ENCODE data around the gene AURKAIP1. TPM values are rescaled to one million over a fixed set of nuclear protein-coding genes. Genes with fewer than 3 reads are reported as not detected.

Gene AURKAIP1
- total RNA-seq (111 TPM), polyA plus RNA-seq (ENCODE audit: insufficient read depth, low read depth, low replicate concordance) (359 TPM)
- long read RNA-seq, donor 1, transcript AURKAIP1-203 (3 exons, 1,072 nt): minor isoform, 9 of 88 reads
- long read RNA-seq, donor 1, transcript AURKAIP1-204 (4 exons, 875 nt): minor isoform, 10 of 88 reads
- long read RNA-seq, donor 1, transcript AURKAIP1-202 (4 exons, 1,047 nt): major isoform, 48 of 88 reads
- long read RNA-seq, donor 1, partial matches to known transcripts: 17 of 88 reads
- long read RNA-seq, donor 1, other reads (novel, unspliced or antisense): 0 of 88 reads
- long read RNA-seq, donor 2, transcript AURKAIP1-204 (4 exons, 875 nt): minor isoform, 15 of 87 reads
- long read RNA-seq, donor 2, transcript AURKAIP1-202 (4 exons, 1,047 nt): major isoform, 48 of 87 reads
- long read RNA-seq, donor 2, transcript AURKAIP1-203 (3 exons, 1,072 nt): minor isoform, 6 of 87 reads
- long read RNA-seq, donor 2, partial matches to known transcripts: 15 of 87 reads
- long read RNA-seq, donor 2, other reads (novel, unspliced or antisense): 0 of 87 reads
- long read RNA-seq, donor 3, transcript AURKAIP1-202 (4 exons, 1,047 nt): major isoform, 59 of 111 reads
- long read RNA-seq, donor 3, transcript AURKAIP1-204 (4 exons, 875 nt): minor isoform, 22 of 111 reads
- long read RNA-seq, donor 3, transcript AURKAIP1-203 (3 exons, 1,072 nt): minor isoform, 6 of 111 reads
- long read RNA-seq, donor 3, transcript AURKAIP1-201 (4 exons, 798 nt): minor isoform, 5 of 111 reads
- long read RNA-seq, donor 3, partial matches to known transcripts: 19 of 111 reads
- long read RNA-seq, donor 3, other reads (novel, unspliced or antisense): 0 of 111 reads
- long read RNA-seq, donor 4, transcript AURKAIP1-203 (3 exons, 1,072 nt): minor isoform, 8 of 58 reads
- long read RNA-seq, donor 4, transcript AURKAIP1-202 (4 exons, 1,047 nt): major isoform, 37 of 58 reads
- long read RNA-seq, donor 4, transcript AURKAIP1-204 (4 exons, 875 nt): minor isoform, 8 of 58 reads
- long read RNA-seq, donor 4, partial matches to known transcripts: 0 of 58 reads
- long read RNA-seq, donor 4, other reads (novel, unspliced or antisense): 0 of 58 reads
- long read RNA-seq, donor 5, transcript AURKAIP1-202 (4 exons, 1,047 nt): major isoform, 6 of 6 reads
- long read RNA-seq, donor 5, partial matches to known transcripts: 0 of 6 reads
- long read RNA-seq, donor 5, other reads (novel, unspliced or antisense): 0 of 6 reads
- long read RNA-seq, donor 6, transcript AURKAIP1-202 (4 exons, 1,047 nt): major isoform, 74 of 147 reads
- long read RNA-seq, donor 6, transcript AURKAIP1-203 (3 exons, 1,072 nt): minor isoform, 10 of 147 reads
- long read RNA-seq, donor 6, transcript AURKAIP1-201 (4 exons, 798 nt): minor isoform, 5 of 147 reads
- long read RNA-seq, donor 6, transcript AURKAIP1-204 (4 exons, 875 nt): minor isoform, 18 of 147 reads
- long read RNA-seq, donor 6, partial matches to known transcripts: 39 of 147 reads
- long read RNA-seq, donor 6, other reads (novel, unspliced or antisense): 0 of 147 reads
- long read RNA-seq, donor 7, transcript AURKAIP1-203 (3 exons, 1,072 nt): minor isoform, 9 of 116 reads
- long read RNA-seq, donor 7, transcript AURKAIP1-201 (4 exons, 798 nt): minor isoform, 5 of 116 reads
- long read RNA-seq, donor 7, transcript AURKAIP1-204 (4 exons, 875 nt): minor isoform, 18 of 116 reads
- long read RNA-seq, donor 7, transcript AURKAIP1-202 (4 exons, 1,047 nt): major isoform, 48 of 116 reads
- long read RNA-seq, donor 7, partial matches to known transcripts: 33 of 116 reads
- long read RNA-seq, donor 7, other reads (novel, unspliced or antisense): 3 of 116 reads
- long read RNA-seq, donor 8, transcript AURKAIP1-204 (4 exons, 875 nt): minor isoform, 17 of 124 reads
- long read RNA-seq, donor 8, transcript AURKAIP1-201 (4 exons, 798 nt): minor isoform, 6 of 124 reads
- long read RNA-seq, donor 8, transcript AURKAIP1-202 (4 exons, 1,047 nt): major isoform, 63 of 124 reads
- long read RNA-seq, donor 8, transcript AURKAIP1-203 (3 exons, 1,072 nt): minor isoform, 11 of 124 reads
- long read RNA-seq, donor 8, partial matches to known transcripts: 25 of 124 reads
- long read RNA-seq, donor 8, other reads (novel, unspliced or antisense): 0 of 124 reads
- long read RNA-seq, donor 9, transcript AURKAIP1-202 (4 exons, 1,047 nt): major isoform, 35 of 80 reads
- long read RNA-seq, donor 9, transcript AURKAIP1-203 (3 exons, 1,072 nt): minor isoform, 10 of 80 reads
- long read RNA-seq, donor 9, transcript AURKAIP1-204 (4 exons, 875 nt): minor isoform, 16 of 80 reads
- long read RNA-seq, donor 9, partial matches to known transcripts: 16 of 80 reads
- long read RNA-seq, donor 9, other reads (novel, unspliced or antisense): 0 of 80 reads
- long read RNA-seq, donor 10, transcript AURKAIP1-204 (4 exons, 875 nt): minor isoform, 15 of 89 reads
- long read RNA-seq, donor 10, transcript AURKAIP1-203 (3 exons, 1,072 nt): minor isoform, 7 of 89 reads
- long read RNA-seq, donor 10, transcript AURKAIP1-202 (4 exons, 1,047 nt): major isoform, 42 of 89 reads
- long read RNA-seq, donor 10, partial matches to known transcripts: 21 of 89 reads
- long read RNA-seq, donor 10, other reads (novel, unspliced or antisense): 0 of 89 reads

DNA sequence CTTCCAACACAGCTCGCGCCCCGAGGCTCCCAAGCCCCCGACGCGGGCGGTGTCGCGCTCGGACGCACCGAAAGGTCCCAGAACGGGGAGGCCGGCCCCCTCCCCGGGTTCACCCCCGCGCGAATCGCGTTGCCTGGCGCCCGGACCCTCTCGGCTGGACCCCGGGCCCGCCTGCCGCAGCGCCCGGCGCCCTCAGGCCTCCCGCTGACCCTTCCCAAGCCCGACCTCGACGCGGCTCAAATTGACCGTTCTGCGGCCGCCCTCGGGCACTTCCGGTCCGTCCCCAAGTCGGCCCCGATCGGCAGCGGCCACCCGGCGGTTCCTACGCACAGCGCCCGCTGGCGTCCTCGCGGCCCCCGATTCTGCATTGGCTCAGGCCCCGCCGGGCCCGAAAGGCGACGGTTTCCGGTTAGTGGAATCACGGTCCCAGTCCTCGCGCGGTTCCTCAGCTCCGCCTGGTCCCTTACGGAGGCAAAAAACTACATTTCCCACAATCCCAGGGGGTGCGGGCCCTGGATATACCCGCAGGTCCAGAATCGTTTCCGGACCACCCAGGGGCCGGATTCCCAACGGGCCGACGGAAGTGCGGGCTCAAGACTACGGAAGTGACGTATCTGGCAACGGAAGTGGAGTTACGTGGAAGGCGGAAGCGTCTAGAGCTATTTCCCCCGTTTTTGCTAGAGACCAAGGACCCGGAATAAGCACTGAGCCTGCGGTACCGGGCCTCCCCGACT, at the start of gene AURKAIP1:
AURKAIP1 (minus strand) TSS at position 279 of the 734 bp plus-strand sequence. CDS start 451 bp downstream, outside the sequence.
- Histone ChIP-seq H3K9ac (ENCODE audit: low read length in 3 of 3) (peak within 1 kb of the TSS; percentile 57 to 84 (median 71)), H3K4me3 (ENCODE audit: low read length in 3 of 3) (peak within 1 kb of the TSS; percentile 71 to 80 (median 77)), H3K4me1 (ENCODE audit: control insufficient read depth in 2 of 3, insufficient read depth in 2 of 3, low read depth in 1 of 3, low read length in 3 of 3) (peaks cover 0 to 19% (median 0%) of the 10 kb centered on the region in 3 donors), H3K36me3 (ENCODE audit: control insufficient read depth in 2 of 3, insufficient read depth in 3 of 3, low read length in 3 of 3) (no peaks in the 10 kb centered on the region), H3K9me3 (ENCODE audit: control insufficient read depth in 2 of 3, insufficient read depth in 1 of 3, low read length in 3 of 3) (no peaks in the 10 kb centered on the region), H3K27me3 (ENCODE audit: control insufficient read depth, insufficient read depth, low read length) (no peaks in the 10 kb centered on the region), H3K27ac (ENCODE audit: low read depth in 2 of 2, low read length in 2 of 2) (peak within 1 kb of the TSS; percentile 80 to 90)
- DNase-seq: peak; percentile 99 to 100 (median 99)
- intact Hi-C loops (cut with DNase I): no loop called here
- peak; percentile 98 for FAIRE-seq
- TF ChIP-seq, protein P1, sequence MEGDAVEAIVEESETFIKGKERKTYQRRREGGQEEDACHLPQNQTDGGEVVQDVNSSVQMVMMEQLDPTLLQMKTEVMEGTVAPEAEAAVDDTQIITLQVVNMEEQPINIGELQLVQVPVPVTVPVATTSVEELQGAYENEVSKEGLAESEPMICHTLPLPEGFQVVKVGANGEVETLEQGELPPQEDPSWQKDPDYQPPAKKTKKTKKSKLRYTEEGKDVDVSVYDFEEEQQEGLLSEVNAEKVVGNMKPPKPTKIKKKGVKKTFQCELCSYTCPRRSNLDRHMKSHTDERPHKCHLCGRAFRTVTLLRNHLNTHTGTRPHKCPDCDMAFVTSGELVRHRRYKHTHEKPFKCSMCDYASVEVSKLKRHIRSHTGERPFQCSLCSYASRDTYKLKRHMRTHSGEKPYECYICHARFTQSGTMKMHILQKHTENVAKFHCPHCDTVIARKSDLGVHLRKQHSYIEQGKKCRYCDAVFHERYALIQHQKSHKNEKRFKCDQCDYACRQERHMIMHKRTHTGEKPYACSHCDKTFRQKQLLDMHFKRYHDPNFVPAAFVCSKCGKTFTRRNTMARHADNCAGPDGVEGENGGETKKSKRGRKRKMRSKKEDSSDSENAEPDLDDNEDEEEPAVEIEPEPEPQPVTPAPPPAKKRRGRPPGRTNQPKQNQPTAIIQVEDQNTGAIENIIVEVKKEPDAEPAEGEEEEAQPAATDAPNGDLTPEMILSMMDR (IDR thresholded peaks at IDR 0.05; ENCODE audit: borderline replicate concordance, extremely low read depth, insufficient read depth): peak; percentile 13

DNA sequence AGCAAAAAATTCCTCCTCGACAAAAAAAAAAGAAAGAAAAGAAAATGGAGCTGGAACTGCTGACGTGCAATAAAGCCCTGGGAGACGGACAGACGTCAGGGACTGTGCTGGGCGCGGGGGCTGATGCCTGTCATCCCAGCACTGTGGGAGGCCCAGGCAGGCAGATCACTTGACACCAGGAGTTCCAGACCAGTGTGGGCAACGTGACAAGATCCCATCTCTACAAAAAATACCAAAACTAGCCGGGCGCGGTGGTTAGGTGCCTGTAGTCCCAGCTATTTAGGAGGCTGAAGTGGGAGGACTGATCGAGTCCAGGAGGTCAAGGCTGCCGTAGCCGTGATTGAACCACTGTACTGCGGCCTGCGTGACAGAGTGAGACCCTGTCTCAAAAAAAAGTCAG, 49.7 kb upstream of the AURKAIP1 start:
- Histone ChIP-seq H3K4me3 (ENCODE audit: low read length in 3 of 3) (no peak overlapping the region), H3K36me3 (ENCODE audit: control insufficient read depth in 2 of 3, insufficient read depth in 3 of 3, low read length in 3 of 3) (no peaks in the 10 kb centered on the region), H3K9me3 (ENCODE audit: control insufficient read depth in 2 of 3, insufficient read depth in 1 of 3, low read length in 3 of 3) (no peaks in the 10 kb centered on the region), H3K4me1 (ENCODE audit: control insufficient read depth in 2 of 3, insufficient read depth in 2 of 3, low read depth in 1 of 3, low read length in 3 of 3) (peaks cover 0 to 5% (median 0%) of the 10 kb centered on the region in 3 donors), H3K27me3 (ENCODE audit: control insufficient read depth, insufficient read depth, low read length) (no peaks in the 10 kb centered on the region), H3K9ac (ENCODE audit: low read length in 3 of 3) (no peak overlapping the region), H3K27ac (ENCODE audit: low read depth in 2 of 2, low read length in 2 of 2) (no peak overlapping the region)
- TF ChIP-seq, protein P1 (IDR thresholded peaks at IDR 0.05; ENCODE audit: borderline replicate concordance, extremely low read depth, insufficient read depth): no peak
- intact Hi-C loops (cut with DNase I): no loop called here
- peak in 1 of 5 donors; percentile 57 for DNase-seq
- FAIRE-seq: no peak

Data from kidney (tissue), 22 donors.